HG03354 (cell line): Measurements from ENCODE around the gene ENTPD8.
"Not testable (repeated sequence)": the region's sequence is repeated elsewhere in the genome, so short reads cannot be mapped to it uniquely, and the experiment has no call there.

Source experiments
- ATAC-seq: cut with Tn5 transposase; IDR thresholded peaks from one replicate; pipeline ENCODE4 v1.9.1; 2021; ENCODE audit warnings: mild to moderate bottlenecking; ENCODE audit not compliant: unreplicated experiment, poor library complexity, severe bottlenecking

ENTPD8 gene

DNA sequence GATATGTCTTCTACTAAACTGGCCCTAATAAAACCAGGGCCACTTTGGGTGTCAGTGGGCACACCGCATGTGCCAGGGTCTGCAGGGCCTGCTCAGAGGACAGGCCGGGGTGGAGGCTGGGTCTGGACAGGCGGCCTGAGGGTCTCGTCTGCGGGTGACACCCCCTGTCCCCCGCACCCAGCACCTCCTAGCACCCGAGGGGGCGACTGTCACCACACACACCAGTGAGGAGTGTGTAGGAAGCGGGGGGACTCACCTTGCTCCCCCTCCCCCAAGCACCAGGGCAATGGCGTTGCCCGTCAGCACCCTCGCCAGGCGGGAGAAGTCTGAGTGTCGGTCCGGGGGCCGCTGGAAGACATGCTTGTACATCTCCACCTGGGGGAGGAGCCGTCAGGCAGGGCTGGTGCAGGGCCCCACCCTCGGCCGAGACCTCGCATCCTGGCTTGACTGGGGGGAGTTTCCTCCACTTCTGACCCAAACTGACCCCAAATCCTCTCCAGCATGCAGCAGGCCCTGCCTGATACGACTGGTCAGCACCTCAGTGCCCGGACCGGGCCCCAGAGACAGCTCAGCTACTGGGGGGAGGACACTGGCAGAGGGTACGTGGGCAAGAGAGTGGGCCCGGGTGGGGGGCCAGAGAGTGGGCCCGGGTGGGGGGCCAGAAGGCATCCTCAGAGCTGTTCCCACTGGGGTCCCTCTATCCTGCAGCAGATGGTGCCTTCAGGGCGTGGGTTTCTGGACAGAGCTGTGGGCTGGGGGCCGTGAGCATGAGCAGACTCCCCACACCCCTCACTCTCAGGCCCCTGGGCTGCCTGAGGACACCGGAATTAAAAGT, 36.8 kb upstream of the ENTPD8 start:
- no peak for ATAC-seq

DNA sequence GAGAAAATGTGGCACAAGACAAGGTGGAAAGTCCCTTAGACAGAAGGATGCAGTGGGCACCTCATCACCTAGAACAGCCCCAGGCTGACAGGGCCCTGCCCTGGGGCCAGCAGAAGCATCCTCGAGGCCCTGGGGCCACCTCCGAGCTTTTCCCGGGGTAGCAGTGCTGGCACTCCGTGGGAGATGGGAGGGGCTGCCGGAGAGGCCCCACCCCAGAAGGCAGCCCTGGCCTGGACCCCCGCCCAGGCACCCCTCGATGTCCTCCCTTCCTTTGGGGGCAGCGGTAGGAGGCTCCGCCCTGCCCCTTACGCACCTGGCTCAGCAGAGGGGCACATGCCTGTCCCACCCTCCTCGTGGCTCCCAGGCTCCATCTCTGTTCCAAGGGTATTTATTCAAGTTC, 35.7 kb upstream of the ENTPD8 start:
- no peak for ATAC-seq

DNA sequence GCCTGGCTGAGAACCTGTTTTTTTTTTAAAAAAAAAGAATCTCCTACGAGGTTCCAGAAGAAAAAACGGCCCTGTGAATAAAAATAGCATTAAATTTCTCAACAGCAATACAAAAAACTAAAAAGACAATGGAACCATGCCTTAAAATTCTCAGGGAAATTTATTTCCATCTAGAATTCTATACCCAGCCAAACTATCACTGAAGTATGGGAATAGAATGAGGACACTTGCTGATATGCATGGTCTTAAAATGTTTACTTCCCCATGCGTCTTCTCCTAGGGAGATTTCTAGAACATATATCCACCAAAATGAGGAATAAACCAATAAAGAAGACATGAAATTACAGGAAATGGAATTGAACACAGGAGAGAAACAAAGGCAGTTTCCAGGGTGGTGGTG, 34.5 kb upstream of the ENTPD8 start:
- no peak for ATAC-seq

DNA sequence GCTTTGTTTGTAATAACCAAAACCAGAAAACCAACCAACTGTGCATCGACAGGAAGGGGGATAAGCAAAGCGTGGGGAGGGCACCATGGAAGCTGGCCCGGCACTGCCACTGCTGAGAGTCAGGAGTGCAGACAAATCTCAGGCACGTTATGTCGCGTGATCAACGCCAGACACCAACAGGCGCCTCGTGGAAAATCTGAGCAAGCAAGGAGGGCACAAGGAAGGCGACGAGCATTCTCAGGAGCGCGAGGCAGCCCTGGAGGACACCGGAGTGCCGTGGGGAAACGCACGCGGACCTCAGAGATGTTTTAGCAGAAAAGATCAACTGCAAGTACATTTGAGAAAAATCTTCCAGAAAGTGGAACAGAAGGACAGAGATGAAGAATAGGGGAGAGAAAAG, 33.1 kb upstream of the ENTPD8 start:
- no peak for ATAC-seq

DNA sequence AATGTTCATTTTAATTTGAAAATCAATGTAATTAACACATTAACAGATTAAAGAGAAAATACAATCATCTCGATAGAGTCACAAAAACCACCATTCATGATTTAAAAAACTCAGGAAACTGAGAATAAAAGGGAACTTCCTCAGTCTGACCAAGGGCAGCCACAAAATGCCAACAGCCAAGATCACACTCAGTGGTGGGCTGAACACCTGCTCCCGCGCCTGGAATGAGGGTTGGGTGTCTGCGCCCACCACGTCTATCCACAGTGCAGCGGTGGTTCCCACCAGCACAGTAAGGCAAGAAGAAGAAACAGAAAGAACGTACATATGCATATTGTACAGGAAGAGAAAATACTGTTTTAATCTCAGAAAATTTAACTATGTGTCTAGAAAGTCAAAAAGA, 29.6 kb upstream of the ENTPD8 start:
- no peak for ATAC-seq

DNA sequence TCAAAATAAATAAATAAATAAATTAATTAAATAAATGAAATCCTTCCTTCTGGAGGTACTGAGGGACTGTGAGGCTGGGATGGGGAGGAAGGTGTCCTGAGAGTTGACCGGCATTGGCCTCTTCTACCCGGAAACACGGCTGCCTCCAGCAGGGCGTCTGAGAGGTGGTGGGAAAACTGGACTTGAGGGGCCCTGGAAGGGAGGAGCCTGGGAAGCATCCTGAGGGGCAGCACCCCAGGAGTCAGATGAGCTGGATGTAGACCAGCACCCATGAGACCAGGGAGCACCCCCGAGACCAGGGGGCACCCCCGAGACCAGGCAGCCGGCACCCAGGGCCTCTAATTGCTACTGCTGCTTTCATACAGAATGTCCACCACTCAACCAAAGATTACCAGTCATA, 26.7 kb upstream of the ENTPD8 start:
- ATAC-seq, result no peak

DNA sequence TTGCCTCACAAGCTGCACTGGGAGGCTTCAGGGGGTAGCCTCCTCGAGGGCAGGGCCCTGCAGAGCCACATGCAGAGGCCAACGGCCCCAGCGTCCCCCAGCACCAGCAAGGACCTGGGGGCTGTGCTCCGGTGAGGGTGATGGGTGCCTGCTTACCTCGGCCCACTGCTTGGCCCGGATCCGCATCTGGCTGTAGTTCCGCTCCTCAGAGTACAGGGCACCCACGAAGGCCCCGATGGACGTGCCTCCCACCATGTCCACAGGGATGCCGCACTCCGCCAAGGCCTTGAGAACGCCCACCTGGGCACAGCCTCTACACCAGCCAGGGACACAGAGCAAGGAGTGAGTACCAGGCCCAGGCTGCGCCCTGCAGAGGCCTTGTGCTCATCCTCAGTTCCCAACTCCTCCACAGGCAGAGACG, 26.0 kb upstream of the ENTPD8 start:
- no peak for ATAC-seq

DNA sequence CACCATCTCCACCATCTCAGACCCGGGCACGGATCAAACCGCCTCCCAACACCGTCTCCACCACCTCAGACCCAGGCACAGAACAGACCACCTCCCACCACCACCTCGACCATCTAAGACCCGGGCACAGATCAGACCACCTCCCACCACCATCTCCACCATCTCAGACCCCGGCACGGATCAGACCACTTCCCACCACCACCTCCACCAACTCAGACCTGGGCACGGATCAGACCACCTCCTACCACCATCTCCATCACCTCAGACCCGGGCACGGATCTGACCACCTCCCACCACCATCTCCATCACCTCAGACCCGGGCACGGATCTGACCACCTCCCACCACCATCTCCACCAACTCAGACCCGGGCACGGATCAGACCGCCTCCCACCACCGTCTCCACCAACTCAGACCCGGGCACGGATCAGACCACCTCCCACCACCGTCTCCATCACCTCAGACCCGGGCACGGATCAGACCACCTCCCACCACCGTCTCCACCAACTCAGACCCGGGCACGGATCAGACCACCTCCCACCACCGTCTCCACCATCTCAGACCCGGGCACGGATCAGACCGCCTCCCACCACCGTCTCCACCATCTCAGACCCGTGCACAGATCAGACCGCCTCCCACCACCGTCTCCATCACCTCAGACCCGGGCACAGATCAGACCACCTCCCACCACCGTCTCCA, 25.4 kb upstream of the ENTPD8 start:
- ATAC-seq, result not testable (repeated sequence)

DNA sequence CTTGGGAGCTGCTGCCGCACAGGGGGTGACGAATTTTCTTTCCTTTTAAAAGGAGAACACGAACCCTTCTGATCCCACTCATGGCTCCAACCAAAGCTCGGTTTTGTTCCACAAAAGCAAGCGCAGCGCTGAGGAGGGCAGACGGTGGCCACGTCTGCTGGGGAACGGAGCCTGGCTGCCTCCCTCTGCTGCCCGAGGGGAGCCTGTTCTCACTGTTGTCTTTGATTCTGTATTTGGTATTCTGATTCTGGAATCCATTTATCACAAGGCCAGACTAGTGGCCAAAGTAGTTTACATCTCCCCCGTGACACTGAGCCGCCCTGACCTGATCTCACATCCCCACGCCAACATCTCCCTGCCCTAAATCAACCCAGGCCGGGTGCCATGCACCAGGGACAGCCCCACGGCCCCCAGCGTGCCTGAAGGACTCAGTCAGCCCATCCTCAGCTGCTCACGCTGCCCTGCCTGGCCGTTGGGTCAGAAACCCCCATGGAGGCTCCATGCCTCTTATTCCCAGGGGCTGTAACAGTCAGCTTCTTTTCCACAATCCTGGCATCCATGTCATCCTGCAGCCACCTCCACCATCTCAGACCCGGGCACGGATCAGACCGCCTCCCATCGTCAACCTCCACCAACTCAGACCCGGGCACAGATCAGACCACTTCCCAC, 24.7 kb upstream of the ENTPD8 start:
- ATAC-seq, result no peak

DNA sequence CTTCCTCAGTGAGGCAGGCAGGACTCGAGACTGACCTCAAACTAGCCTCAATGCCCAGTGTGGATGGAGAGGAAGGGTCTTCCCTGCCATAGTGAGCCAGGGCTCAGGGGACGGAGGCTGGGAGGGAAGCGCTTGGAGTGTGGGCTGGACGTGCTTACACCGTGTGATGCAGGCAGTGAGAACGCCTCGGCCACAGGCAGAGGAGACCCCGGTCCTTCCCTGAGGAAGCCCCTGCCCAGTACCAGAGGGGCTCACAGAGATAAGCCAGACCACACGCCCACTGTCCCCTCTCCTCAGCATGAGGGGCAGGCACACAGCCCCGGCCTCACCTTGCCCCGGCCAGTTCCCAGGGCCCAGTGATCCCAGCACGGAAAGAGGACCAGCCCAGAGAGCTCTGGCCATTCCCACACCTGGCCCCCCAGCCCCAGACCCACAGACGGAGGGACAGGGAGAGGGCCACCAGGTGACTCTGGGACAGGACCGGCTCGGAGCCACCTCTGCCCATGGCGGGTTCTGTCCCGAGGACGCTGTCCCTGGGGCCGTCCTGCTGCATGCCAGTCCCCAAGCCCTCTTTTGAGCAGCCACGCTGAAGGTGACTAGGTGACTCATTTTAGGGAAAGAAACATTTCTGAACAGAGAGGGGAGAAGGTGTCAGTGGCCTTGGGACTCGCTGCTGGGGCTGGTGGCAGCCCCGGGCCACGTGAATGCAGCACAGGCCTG, 24.0 kb upstream of the ENTPD8 start:
- no peak for ATAC-seq

DNA sequence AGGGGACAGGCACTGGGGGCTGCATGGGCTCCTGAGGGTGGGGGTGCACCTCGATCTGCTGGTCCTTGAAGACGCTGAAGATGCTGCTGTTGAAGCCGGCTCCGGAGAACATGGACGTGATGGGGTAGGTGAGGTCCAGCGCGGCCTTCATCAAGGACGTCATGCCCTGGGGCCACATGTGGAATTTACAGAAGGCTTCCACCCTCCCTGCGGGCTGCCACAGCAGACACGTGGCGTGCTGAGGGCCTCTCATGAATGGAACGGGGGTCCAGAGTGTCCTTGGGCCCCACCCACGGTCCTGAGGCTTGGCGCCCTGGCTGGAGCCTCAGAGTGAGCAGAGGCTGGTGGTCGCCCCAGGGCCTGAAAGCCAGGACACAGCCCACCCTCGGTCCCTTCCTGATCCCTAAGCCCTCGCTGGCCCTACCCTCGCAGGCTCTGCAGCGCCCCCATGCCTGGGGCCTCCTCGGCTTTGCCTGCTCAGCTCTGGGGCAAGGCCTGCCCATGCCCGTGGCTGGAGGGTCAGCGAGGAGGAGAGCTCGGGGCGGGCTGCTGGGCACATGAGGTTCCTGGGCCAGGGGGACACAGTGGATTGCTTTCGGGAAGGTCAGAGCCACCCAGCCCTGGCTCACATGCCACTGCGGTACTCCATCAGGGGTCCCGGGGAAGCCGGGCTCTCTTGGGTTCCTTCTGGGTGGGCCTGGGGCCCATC, 23.3 kb upstream of the ENTPD8 start:
- no peak for ATAC-seq

DNA sequence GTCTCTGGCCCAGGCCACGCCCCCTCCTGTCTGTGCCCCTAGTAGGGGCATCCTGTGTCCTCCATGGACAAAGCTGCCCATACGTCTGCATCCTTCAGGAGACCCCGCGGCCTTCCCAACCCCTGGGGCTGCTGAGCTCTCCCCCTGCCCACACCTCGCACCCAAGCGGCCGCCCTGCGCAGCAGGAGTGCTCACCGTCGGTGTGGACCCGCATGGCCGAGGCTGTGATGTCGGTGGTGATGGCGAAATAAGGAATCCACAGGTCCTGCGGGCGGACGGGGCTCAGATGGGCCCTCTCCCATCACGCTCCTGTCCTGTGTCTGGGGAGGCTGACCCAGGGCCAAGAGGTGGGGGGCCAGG, 22.8 kb upstream of the ENTPD8 start:
- no peak for ATAC-seq

DNA sequence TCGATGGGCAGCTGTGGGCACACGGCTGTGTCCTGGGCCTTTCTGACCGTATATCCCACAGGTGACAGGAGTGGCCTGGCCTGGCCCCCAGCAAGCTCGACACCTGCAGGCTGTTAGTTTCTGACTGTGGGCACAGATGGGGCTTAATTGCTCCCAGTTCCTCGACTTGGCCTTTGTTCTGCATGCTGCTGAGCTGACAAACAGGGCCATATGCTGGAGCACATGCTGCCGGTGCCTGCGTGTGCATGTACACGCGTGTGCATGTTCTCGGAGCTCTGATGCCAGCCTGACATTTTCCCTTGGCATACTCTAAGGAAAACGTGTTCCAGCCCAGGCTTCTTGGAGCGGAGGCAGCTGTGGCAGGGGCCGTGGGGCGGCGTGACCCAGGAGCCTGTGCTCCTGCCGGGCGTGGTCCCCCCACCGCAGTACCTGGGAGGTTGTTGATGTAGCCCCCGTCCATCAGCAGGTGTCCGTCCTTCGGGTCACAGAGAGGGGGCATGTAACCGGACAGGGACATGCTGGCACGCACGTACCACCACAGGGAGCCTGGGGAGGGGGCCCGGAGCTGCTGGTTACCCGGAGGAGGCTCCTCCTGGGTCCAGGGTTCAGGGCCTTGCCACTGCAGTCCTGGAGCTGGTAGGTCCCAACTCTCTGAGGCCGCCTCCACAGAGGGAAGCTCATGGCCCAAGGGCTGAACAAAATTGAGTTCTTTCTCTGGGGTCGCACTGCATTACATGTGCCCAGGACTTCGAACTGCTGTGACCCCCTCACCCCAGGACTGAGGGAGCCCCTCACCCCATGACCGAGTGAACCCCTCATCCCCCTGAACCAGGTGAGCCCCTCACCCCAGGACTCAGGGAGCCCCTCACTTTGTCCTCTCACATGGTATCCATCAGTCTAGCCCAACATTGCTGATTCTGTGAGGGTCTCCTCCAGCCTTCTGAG, 22.1 kb upstream of the ENTPD8 start:
- no peak for ATAC-seq

DNA sequence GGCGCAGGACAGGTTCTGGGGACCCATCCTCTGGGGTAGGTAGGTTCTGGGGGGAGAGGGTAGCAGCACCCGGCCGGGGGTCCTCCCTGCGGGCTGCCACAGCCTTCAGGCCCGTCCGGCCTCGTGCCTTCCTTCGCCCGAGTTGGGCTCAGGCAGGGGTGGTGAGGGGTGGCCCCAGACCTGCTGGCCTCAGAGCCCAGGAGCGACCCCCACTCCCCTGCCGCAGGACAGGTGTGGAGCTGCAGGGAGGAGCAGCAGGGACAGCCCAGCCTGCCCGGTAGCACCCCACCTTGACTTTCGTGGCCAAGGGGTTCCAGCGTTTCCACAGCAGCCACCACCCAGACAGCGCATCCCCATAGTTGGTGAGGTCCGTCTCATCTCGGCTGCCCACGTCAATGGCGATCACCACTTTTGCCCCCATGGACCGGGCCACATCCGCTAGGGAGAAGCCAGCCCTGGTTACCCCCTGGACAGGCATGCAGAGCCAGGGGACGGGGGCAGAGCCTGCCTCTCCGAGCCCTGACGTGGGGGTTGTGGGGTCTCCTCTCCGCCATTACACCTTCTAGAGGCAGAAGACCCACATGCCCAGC, 21.3 kb upstream of the ENTPD8 start:
- no peak for ATAC-seq

DNA sequence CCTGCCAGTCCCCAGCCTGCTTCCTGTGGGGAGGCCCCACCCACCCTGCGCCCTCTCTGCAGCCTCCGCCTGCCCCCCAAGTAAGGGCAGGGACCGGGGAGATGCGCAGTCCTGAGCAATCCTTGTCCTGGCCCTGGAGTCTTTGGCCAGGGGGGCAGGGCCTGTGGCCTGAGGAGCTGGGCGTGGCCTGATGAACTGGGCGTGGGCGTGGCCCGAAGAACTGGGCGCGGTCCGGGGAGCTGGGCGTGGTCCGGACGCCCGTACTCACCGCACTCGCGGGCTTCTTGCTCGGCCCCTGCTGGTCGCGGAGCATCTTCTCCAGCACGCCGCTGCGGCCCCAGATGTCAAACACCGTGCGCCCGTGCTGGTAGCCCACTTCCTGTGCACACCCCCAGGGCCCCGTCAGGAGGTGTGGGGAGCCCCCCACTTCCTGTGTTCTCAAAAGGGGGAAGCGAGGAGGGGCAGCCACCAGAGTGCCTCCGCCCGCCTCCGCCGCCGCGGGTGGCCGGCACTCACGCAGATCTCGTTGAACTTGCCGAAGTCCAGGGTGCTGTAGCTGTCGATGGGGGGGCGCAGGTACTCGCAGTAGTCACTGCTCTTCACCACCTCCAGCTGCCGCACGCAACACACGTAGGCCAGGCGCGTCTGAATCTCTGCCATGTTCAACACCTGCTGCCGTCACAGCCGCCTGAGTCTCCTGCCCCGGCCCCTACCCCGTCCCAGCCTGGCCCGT, 20.7 kb upstream of the ENTPD8 start:
- peak; percentile 71 for ATAC-seq

DNA sequence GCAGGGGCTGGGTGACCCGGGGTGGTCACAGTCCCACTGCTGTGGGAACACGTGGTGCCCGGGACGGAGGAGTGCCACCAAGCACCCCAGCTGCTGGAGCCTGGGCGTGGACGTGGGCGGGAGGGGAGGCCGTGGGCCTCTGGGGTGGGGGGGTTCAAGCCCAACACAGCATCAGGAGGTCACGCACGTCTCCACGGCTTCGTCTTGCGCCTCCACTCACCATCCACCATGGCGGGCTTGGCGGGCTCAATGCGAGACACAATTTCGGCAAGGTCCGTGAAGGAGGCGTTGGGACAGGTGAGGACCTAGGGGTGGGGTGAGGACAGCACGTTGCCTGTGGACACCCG, 20.1 kb upstream of the ENTPD8 start:
- ATAC-seq, result no peak

DNA sequence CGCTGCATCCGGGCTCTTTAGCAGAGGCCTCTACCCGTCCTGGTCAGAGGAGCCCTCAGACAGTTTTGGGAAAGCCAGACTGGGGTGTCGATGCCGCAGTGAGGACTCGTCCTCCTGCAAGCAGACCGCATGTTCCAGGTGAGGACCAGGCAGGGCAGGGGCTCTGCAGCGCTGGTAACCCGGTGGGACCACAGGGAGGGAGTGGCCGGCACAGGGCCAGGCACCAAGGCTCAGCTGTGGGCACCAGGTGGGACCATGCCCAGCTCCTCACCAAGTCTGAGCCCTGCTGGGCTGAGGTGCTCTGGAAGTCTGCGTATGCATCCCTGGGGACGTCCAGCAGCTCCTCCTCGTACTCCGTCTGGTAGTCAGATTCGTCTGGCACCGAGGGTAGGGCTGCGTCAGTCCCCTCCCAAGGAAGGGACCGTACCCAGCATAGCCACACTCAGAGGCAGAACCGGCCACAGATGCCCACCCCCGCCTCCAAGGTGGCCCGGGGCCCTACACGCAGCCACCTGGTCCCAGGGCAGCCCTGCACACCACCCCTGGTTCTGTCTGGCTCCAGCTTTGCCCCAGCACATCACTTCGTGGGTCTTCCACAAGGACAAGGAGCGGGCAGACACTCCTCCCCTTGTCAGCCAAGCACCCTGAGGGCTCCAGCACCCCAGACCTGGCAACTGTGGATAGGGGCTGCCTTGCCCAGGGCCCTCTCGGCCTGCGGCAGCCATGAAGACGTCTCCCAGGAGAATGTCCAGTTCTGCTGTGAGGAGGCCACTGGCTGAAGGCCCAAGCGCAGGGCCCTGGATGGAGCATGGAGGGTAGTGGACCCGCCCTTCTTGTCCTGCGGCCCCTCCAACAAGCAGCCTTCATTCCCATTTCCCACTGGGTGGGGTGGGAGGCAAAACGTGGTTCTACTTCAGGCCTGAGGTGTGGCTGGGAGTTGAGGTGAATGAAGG, 19.5 kb upstream of the ENTPD8 start:
- no peak for ATAC-seq
